Fibroblast of lung (primary cell): ENCODE data around the gene TUBA4A.

ENCODE experiments used
- CTCF ChIP-seq, 2 donors: IDR thresholded peaks in 1 of 2; conservative IDR thresholded peaks in 1 of 2; 1 replicate in 1 of 2; 2 replicates in 1 of 2; pipeline ENCODE4 v1.5.1; 2011 to 2012; ENCODE audit warnings: low read length in 2 of 2, control low read depth in 1 of 2, inconsistent platforms in 1 of 2, low read depth in 1 of 2, mild to moderate bottlenecking in 1 of 2
- EZH2 ChIP-seq: IDR thresholded peaks from 2 replicates; pipeline ENCODE4 v1.5.1; 2012; ENCODE audit warnings: low read length, control low read depth, mild to moderate bottlenecking; ENCODE audit errors: missing control alignments

GRCh38 chr2:219249203-219249980, 4.3 kb downstream of the TUBA4A start:
- TF ChIP-seq CTCF (conservative IDR thresholded peaks at IDR 0.05 in 1 of 2, IDR thresholded peaks at IDR 0.05 in 1 of 2; ENCODE audit: low read depth in 1 of 2, low read length in 2 of 2) = no peak
- TF ChIP-seq EZH2 = no peak
